Spleen (tissue), 11 donors: ENCODE results near the gene MEFV. TPM values are rescaled to one million over a fixed set of nuclear protein-coding genes. Genes with fewer than 3 reads are reported as not detected.

ENCODE experiments used
- DNase-seq: peaks from one replicate; pipeline ENCODE4 v3.0.0-alpha.2; 2020
- H3K27ac ChIP-seq, 8 donors: fragments of 200-600 bp; sonication (generic) in 7 of 8; 1 replicate in 4 of 8; 2 replicates in 4 of 8; pipeline versions ENCODE4 v1.5.0 to v1.8.0; 2016 to 2021; ENCODE audit warnings: inconsistent platforms in 4 of 8, mild to moderate bottlenecking in 4 of 8, moderate library complexity in 1 of 8
- H3K27me3 ChIP-seq, 7 donors: fragments of 200-600 bp; sonication (generic) in 6 of 7; replicated peaks in 1 of 7; 1 replicate in 4 of 7; 2 replicates in 3 of 7; pipeline versions ENCODE4 v1.5.0 to v1.8.0; 2016 to 2021; ENCODE audit warnings: inconsistent platforms in 3 of 7, mild to moderate bottlenecking in 1 of 7
- H3K36me3 ChIP-seq, 6 donors: fragments of 200-600 bp; sonication (generic) in 5 of 6; 1 replicate in 4 of 6; 2 replicates in 2 of 6; pipeline versions ENCODE4 v1.5.0 to v1.8.0; 2016 to 2021; ENCODE audit warnings: inconsistent platforms in 2 of 6
- H3K4me1 ChIP-seq, 6 donors: fragments of 200-600 bp; sonication (generic) in 5 of 6; 1 replicate in 3 of 6; 2 replicates in 3 of 6; pipeline versions ENCODE4 v1.5.0 to v1.8.0; 2016 to 2021; ENCODE audit warnings: inconsistent platforms in 3 of 6
- H3K4me3 ChIP-seq, 8 donors: fragments of 200-600 bp; sonication (generic) in 7 of 8; 1 replicate in 4 of 8; 2 replicates in 4 of 8; pipeline versions ENCODE4 v1.5.0 to v1.8.0; 2016 to 2021; ENCODE audit warnings: inconsistent platforms in 4 of 8, mild to moderate bottlenecking in 4 of 8, moderate library complexity in 2 of 8
- H3K9me3 ChIP-seq, 8 donors: fragments of 200-600 bp; sonication (generic) in 7 of 8; 1 replicate in 4 of 8; 2 replicates in 4 of 8; pipeline versions ENCODE4 v1.5.0 to v1.8.0; 2016 to 2021; ENCODE audit warnings: inconsistent platforms in 4 of 8
- POLR2A ChIP-seq, 3 donors: fragments of 450-650 bp; IDR thresholded peaks; one replicate each; pipeline ENCODE4 v1.5.1; 2017; ENCODE audit warnings: antibody characterized with exemption in 3 of 3, mild to moderate bottlenecking in 1 of 3
- POLR2AphosphoS5 ChIP-seq, 3 donors: sonication (generic); formaldehyde crosslinking; IDR thresholded peaks; one replicate each; pipeline ENCODE4 v1.5.1; 2017; ENCODE audit warnings: antibody characterized with exemption in 3 of 3
- WGBS, 5 donors: extraction: QIAGEN DNeasy Blood & Tissue Kit in 3 of 5; methylation state at CpG; one replicate each; pipeline versions ENCODE4 v1.1.5 to v1.1.7; 2013 to 2018; 5-methylcytosine and 5-hydroxymethylcytosine counted together
- intact Hi-C: fragments of 100-400 bp; cut with DNase I; formaldehyde crosslinking; loops from one replicate; pipeline ENCODE4 v1.15.0; 2023; ENCODE audit warnings: low total_unique reads
- polyA plus RNA-seq, 3 donors: library from polyadenylated mRNA; stranded (reverse); fragments of 200-250 nt; gene quantifications; one replicate each; pipeline ENCODE4 v1.2.1, GENCODE V29; 2013
- total RNA-seq, 7 donors: library from RNA; depleted of rRNA in 3 of 7; stranded (reverse); fragments of >200 nt in 3 of 7; fragmentation: NEBNext Ultra II Directional in 4 of 7; extraction: Animal tissue kit (Norgen Biotek cat#: 25700) in 4 of 7; gene quantifications; one replicate each; pipeline versions ENCODE4 v1.1.0 to v1.2.1, GENCODE V29; 2016 to 2021
- TF ChIP-seq, protein P1 (sequence below), 11 experiments: fragments of 200-600 bp in 7 of 11; fragments of 450-650 bp in 4 of 11; sonication (generic) in 4 of 11; IDR thresholded peaks in 8 of 11; conservative IDR thresholded peaks in 3 of 11; 1 replicate in 7 of 11; 2 replicates in 4 of 11; pipeline versions ENCODE4 v1.4.0 to v1.8.0; 2016 to 2021; ENCODE audit warnings: antibody characterized with exemption in 11 of 11, inconsistent platforms in 4 of 11, mild to moderate bottlenecking in 1 of 11
- donor health status: healthy with polysubstance abuse.
- donor health status: DM: no; HTN: no; CAD: no; lungs with moderate emphysema.
- donor health status: DM: no; HTN: no; CAD: no.
- donor health status: Bipolar disorder and iron deficiency.
- donor health status: healthy.
- donor health status: DM: no; HTN: no; CAD: no.
- donor health status: DM: yes; HTN: yes; CAD: no.

The MEFV gene
- total and polyA plus RNA-seq, 10 donors = 0.39 to 61.1 (median 19.6) TPM

- peaks cover 0 to 46% (median 3%) of the 10 kb centered on the region in 6 donors for H3K36me3 ChIP-seq
- intact Hi-C loops = no loop called here
- peak; percentile 99 for DNase-seq
- H3K4me3 ChIP-seq = peak overlapping the region; percentile 73 to 94 (median 80)
- peak in 2 of 3 donors; percentile 72 to 75 for TF ChIP-seq POLR2A (IDR thresholded peaks at IDR 0.05)
- TF ChIP-seq, protein P1, sequence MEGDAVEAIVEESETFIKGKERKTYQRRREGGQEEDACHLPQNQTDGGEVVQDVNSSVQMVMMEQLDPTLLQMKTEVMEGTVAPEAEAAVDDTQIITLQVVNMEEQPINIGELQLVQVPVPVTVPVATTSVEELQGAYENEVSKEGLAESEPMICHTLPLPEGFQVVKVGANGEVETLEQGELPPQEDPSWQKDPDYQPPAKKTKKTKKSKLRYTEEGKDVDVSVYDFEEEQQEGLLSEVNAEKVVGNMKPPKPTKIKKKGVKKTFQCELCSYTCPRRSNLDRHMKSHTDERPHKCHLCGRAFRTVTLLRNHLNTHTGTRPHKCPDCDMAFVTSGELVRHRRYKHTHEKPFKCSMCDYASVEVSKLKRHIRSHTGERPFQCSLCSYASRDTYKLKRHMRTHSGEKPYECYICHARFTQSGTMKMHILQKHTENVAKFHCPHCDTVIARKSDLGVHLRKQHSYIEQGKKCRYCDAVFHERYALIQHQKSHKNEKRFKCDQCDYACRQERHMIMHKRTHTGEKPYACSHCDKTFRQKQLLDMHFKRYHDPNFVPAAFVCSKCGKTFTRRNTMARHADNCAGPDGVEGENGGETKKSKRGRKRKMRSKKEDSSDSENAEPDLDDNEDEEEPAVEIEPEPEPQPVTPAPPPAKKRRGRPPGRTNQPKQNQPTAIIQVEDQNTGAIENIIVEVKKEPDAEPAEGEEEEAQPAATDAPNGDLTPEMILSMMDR (IDR thresholded peaks at IDR 0.05 in 8 of 11, conservative IDR thresholded peaks at IDR 0.05 in 3 of 11) = peak in 6 of 11 experiments; percentile 19 to 46 (median 32)
- TF ChIP-seq POLR2AphosphoS5 (IDR thresholded peaks at IDR 0.05) = peak; percentile 96 to 98 (median 97)
- H3K4me1 ChIP-seq = peaks cover 21 to 76% (median 46%) of the 10 kb centered on the region in 6 donors
- 1 to 2% (median 1%) methylated on average over 68 to 77 of the region's 77 CpGs for WGBS, 5 donors
- no peaks in the 10 kb centered on the region for H3K27me3 ChIP-seq
- peak overlapping the region; percentile 96 to 100 (median 99) for H3K27ac ChIP-seq
- peaks cover 0 to 13% (median 0%) of the 10 kb centered on the region in 8 donors for H3K9me3 ChIP-seq
Observed at GRCh38 chr16:3264137-3265036, 8.0 kb upstream of the MEFV start.

DNA sequence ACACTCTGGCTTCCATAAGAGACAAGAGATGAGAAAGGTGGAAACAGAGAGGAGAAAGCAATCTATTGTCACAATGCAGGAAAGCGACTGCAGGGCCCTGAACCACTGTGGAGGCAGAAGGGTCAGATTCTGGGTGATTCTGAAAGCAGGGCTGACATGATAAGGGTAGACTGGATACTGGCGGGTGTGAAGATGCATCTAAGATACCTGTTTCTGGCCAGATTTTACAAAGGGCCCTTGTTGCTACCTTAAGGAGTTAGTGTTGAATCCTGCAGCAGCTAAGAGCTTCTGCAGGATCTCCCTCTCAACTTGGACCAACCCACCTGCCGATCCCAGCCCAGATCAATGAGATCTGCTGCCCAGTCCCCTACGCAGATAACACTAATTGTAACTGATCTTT, 6.1 kb upstream of the MEFV start:
- Histone ChIP-seq H3K27me3 (peaks cover 0 to 10% (median 0%) of the 10 kb centered on the region in 7 donors), H3K9me3 (peaks cover 0 to 13% (median 0%) of the 10 kb centered on the region in 8 donors), H3K4me1 (peaks cover 9 to 71% (median 36%) of the 10 kb centered on the region in 6 donors), H3K36me3 (peaks cover 0 to 27% (median 3%) of the 10 kb centered on the region in 6 donors), H3K27ac (peak overlapping the region; percentile 96 to 100 (median 99)), H3K4me3 (peak overlapping the region in 1 of 8 donors; percentile 91)
- TF ChIP-seq POLR2AphosphoS5 (IDR thresholded peaks at IDR 0.05) = no peak
- TF ChIP-seq POLR2A (IDR thresholded peaks at IDR 0.05) = no peak
- TF ChIP-seq, protein P1 (IDR thresholded peaks at IDR 0.05 in 8 of 11, conservative IDR thresholded peaks at IDR 0.05 in 3 of 11) = no peak
- DNase-seq = no peak
- intact Hi-C loops = no loop called here
- 95 to 97% (median 96%) methylated on average over 4 of the region's 4 CpGs for WGBS, 5 donors

DNA sequence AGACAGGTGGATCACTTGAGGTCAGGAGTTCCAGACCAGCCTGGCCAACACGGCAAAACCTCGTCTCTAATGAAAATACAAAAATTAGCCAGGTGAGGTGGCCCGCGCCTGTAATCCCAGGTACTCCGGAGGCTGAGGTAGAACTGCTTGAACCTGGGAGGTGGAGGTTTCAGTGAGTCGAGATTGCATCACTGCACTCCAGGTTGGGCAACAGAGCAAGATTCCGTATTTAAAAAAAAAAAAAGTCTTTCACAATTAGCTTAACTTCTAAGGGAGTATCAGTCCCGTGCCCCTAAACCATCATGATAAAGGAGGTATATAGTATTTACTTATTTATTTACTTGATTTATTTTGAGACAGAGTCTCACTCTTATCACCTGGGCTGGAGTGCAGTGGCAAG, 3.4 kb upstream of the MEFV start:
- H3K4me3 ChIP-seq = peak overlapping the region in 1 of 8 donors; percentile 60
- peaks cover 0 to 1% (median 0%) of the 10 kb centered on the region in 6 donors for H3K36me3 ChIP-seq
- DNase-seq = no peak
- no peak for TF ChIP-seq POLR2AphosphoS5 (IDR thresholded peaks at IDR 0.05)
- TF ChIP-seq POLR2A (IDR thresholded peaks at IDR 0.05) = no peak
- WGBS, 5 donors = 62 to 90% (median 76%) methylated on average over 8 of the region's 8 CpGs
- peaks cover under 1 to 62% (median 11%) of the 10 kb centered on the region in 6 donors for H3K4me1 ChIP-seq
- intact Hi-C loops = no loop called here
- no peaks in the 10 kb centered on the region for H3K9me3 ChIP-seq
- H3K27ac ChIP-seq = peak overlapping the region in 7 of 8 donors; percentile 71 to 96 (median 86)
- H3K27me3 ChIP-seq = peaks cover 0 to 30% (median 0%) of the 10 kb centered on the region in 7 donors

DNA sequence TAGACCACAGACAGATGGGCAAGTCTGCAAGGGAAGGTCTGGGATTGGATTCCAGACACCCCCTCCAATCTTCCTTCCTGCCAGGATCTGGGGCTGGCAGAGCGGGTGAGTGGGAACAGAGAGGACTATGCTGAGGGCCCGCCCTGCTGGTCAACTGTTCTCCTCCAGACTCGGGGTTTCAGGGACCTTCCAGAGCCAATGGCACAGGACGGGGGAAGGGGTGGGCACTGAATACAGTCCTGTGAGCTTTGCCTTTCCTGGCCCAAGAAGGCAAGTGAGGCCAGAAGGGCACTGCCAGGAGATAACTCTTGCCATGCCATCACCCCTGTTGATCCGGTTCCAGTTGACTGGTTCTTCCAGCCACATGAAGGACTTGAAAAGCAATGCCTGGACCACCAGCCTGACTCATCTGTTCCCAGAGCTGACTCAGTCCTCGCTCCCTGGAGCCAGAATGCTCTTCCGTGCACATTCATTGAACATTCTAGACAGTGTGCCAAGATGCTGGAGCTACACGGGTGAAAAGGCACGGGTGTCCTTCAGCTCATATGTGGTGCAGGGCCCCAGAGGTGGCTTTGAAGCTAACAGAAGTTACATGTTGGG, 533 bp upstream of the MEFV start:
- no peaks in the 10 kb centered on the region for H3K9me3 ChIP-seq
- H3K27me3 ChIP-seq = peaks cover 0 to 36% (median 0%) of the 10 kb centered on the region in 7 donors
- no peak for DNase-seq
- TF ChIP-seq POLR2A (IDR thresholded peaks at IDR 0.05) (no peak), POLR2AphosphoS5 (IDR thresholded peaks at IDR 0.05) (no peak)
- TF ChIP-seq, protein P1 (IDR thresholded peaks at IDR 0.05 in 8 of 11, conservative IDR thresholded peaks at IDR 0.05 in 3 of 11) = no peak
- H3K27ac ChIP-seq = peak overlapping the region in 7 of 8 donors; percentile 71 to 96 (median 86)
- H3K4me3 ChIP-seq = peak overlapping the region in 3 of 8 donors; percentile 42 to 60 (median 48)
- intact Hi-C loops = no loop called here
- 77 to 83% (median 79%) methylated on average over 9 of the region's 9 CpGs for WGBS, 5 donors
- H3K4me1 ChIP-seq = peaks cover 0 to 70% (median 0%) of the 10 kb centered on the region in 6 donors
- H3K36me3 ChIP-seq = peaks cover 0 to 30% (median 0%) of the 10 kb centered on the region in 6 donors
